A549 (cell line): ENCODE results near the gene TUBA1B.
"Not testable (repeated sequence)": the region's sequence is repeated elsewhere in the genome, so short reads cannot be mapped to it uniquely, and the experiment has no call there.

Source experiments
- CEBPB ChIP-seq, 2 experiments: fragments of >200 bp in 1 of 2; sonication (Bioruptor Twin) in 1 of 2; formaldehyde crosslinking in 1 of 2; IDR thresholded peaks; 2 replicates each; pipeline ENCODE4 v1.6.1; 2012 to 2016
- CHD4 ChIP-seq: fragments of 200-600 bp; sonication (generic); IDR thresholded peaks from 2 replicates; pipeline ENCODE4 v1.6.1; 2016; ENCODE audit warnings: antibody characterized with exemption, mild to moderate bottlenecking, borderline replicate concordance
- EP300 ChIP-seq, 2 experiments: fragments of >200 bp; sonication (Bioruptor Twin); formaldehyde crosslinking; IDR thresholded peaks; 2 replicates in 1 of 2; 3 replicates in 1 of 2; pipeline ENCODE4 v1.6.1; 2016 to 2017
- JUNB ChIP-seq: fragments of >200 bp; sonication (Bioruptor Twin); formaldehyde crosslinking; IDR thresholded peaks from 2 replicates; pipeline ENCODE4 v1.6.1; 2016
- MAZ ChIP-seq: fragments of 150-350 bp; IDR thresholded peaks from 2 replicates; pipeline ENCODE4 v1.6.1; 2014; ENCODE audit warnings: antibody characterized with exemption, low read depth, low read length, borderline replicate concordance
- POLR2A ChIP-seq: IDR thresholded peaks from 2 replicates; pipeline ENCODE4 v1.6.1; 2012; ENCODE audit warnings: mild to moderate bottlenecking, low read length
- RARB ChIP-seq: fragments of 250-450 bp; sonication (Bioruptor Pico); IDR thresholded peaks from 2 replicates; pipeline ENCODE4 v1.8.0; 2021; ENCODE audit warnings: mild to moderate bottlenecking, moderate library complexity
- RFX5 ChIP-seq: fragments of 450-650 bp; IDR thresholded peaks from 2 replicates; pipeline ENCODE4 v1.7.1; 2014; ENCODE audit warnings: antibody characterized with exemption, mild to moderate bottlenecking, moderate library complexity
- ZFP36 ChIP-seq: fragments of 450-650 bp; IDR thresholded peaks from 2 replicates; pipeline ENCODE4 v1.6.1; 2014; ENCODE audit warnings: borderline replicate concordance; ENCODE audit not compliant: partially characterized antibody
- TF ChIP-seq, protein P1 (sequence below): fragments of >200 bp; sonication (Bioruptor Twin); formaldehyde crosslinking; IDR thresholded peaks from 3 replicates; pipeline ENCODE4 v1.5.1; 2016
- TF ChIP-seq, protein P2 (sequence below): fragments of 250-450 bp; sonication (Bioruptor Pico); IDR thresholded peaks from 2 replicates; pipeline ENCODE4 v1.5.0; 2021; ENCODE audit warnings: mild to moderate bottlenecking, moderate library complexity, borderline replicate concordance
- TF ChIP-seq, protein P3 (sequence below): fragments of 200-600 bp; sonication (generic); IDR thresholded peaks from 2 replicates; pipeline ENCODE4 v1.6.1; 2016; ENCODE audit warnings: antibody characterized with exemption, mild to moderate bottlenecking, moderate library complexity
- TF ChIP-seq, protein P4 (sequence below): fragments of >200 bp; sonication (Bioruptor Twin); formaldehyde crosslinking; IDR thresholded peaks from 2 replicates; pipeline ENCODE4 v1.6.1; 2016
- TF ChIP-seq, protein P5 (sequence below): IDR thresholded peaks from 2 replicates; pipeline ENCODE4 v1.6.1; 2012

DNA sequence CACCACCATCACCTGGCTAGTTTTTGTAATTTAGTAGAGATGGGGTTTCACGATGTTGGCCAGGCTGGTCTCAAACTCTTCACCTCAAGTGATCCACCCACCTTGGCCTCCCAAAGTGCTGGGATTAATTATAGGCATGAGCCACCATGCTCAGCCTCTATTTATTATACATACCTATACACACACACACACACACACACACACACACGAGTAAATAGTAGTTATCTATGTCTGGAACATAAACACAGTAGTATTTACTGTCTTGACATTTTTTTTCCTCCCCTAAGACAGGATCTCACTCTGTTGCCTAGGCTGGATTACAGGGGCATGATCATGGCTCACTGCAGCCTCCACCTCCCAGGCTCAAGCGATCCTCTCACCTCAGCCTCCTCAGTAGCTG, 5.8 kb upstream of the TUBA1B start:
- TF ChIP-seq, protein P1, sequence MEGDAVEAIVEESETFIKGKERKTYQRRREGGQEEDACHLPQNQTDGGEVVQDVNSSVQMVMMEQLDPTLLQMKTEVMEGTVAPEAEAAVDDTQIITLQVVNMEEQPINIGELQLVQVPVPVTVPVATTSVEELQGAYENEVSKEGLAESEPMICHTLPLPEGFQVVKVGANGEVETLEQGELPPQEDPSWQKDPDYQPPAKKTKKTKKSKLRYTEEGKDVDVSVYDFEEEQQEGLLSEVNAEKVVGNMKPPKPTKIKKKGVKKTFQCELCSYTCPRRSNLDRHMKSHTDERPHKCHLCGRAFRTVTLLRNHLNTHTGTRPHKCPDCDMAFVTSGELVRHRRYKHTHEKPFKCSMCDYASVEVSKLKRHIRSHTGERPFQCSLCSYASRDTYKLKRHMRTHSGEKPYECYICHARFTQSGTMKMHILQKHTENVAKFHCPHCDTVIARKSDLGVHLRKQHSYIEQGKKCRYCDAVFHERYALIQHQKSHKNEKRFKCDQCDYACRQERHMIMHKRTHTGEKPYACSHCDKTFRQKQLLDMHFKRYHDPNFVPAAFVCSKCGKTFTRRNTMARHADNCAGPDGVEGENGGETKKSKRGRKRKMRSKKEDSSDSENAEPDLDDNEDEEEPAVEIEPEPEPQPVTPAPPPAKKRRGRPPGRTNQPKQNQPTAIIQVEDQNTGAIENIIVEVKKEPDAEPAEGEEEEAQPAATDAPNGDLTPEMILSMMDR = not testable (repeated sequence)
- TF ChIP-seq, protein P2, sequence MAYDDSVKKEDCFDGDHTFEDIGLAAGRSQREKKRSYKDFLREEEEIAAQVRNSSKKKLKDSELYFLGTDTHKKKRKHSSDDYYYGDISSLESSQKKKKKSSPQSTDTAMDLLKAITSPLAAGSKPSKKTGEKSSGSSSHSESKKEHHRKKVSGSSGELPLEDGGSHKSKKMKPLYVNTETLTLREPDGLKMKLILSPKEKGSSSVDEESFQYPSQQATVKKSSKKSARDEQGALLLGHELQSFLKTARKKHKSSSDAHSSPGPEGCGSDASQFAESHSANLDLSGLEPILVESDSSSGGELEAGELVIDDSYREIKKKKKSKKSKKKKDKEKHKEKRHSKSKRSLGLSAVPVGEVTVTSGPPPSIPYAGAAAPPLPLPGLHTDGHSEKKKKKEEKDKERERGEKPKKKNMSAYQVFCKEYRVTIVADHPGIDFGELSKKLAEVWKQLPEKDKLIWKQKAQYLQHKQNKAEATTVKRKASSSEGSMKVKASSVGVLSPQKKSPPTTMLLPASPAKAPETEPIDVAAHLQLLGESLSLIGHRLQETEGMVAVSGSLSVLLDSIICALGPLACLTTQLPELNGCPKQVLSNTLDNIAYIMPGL (CRISPR knock-in tag) = not testable (repeated sequence)
- TF ChIP-seq, protein P3, sequence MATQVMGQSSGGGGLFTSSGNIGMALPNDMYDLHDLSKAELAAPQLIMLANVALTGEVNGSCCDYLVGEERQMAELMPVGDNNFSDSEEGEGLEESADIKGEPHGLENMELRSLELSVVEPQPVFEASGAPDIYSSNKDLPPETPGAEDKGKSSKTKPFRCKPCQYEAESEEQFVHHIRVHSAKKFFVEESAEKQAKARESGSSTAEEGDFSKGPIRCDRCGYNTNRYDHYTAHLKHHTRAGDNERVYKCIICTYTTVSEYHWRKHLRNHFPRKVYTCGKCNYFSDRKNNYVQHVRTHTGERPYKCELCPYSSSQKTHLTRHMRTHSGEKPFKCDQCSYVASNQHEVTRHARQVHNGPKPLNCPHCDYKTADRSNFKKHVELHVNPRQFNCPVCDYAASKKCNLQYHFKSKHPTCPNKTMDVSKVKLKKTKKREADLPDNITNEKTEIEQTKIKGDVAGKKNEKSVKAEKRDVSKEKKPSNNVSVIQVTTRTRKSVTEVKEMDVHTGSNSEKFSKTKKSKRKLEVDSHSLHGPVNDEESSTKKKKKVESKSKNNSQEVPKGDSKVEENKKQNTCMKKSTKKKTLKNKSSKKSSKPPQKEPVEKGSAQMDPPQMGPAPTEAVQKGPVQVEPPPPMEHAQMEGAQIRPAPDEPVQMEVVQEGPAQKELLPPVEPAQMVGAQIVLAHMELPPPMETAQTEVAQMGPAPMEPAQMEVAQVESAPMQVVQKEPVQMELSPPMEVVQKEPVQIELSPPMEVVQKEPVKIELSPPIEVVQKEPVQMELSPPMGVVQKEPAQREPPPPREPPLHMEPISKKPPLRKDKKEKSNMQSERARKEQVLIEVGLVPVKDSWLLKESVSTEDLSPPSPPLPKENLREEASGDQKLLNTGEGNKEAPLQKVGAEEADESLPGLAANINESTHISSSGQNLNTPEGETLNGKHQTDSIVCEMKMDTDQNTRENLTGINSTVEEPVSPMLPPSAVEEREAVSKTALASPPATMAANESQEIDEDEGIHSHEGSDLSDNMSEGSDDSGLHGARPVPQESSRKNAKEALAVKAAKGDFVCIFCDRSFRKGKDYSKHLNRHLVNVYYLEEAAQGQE = not testable (repeated sequence)
- not testable (repeated sequence) for TF ChIP-seq POLR2A; RFX5; EP300 (IDR thresholded peaks at IDR 0.05); CEBPB (IDR thresholded peaks at IDR 0.05); CHD4; JUNB; RARB (CRISPR knock-in tag); MAZ; ZFP36
- TF ChIP-seq, protein P4, sequence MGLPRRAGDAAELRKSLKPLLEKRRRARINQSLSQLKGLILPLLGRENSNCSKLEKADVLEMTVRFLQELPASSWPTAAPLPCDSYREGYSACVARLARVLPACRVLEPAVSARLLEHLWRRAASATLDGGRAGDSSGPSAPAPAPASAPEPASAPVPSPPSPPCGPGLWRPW = not testable (repeated sequence)
- TF ChIP-seq, protein P5, sequence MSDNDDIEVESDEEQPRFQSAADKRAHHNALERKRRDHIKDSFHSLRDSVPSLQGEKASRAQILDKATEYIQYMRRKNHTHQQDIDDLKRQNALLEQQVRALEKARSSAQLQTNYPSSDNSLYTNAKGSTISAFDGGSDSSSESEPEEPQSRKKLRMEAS = not testable (repeated sequence)
